B cell (primary cell): ENCODE measurements around the gene APLF. TPM values are rescaled to one million over a fixed set of nuclear protein-coding genes. Genes with fewer than 3 reads are reported as not detected.

Experiments
- ATAC-seq: fragments of 200-7000 bp; cut with Tn5 transposase; one replicate; pipeline ENCODE4 v1.10.0; 2021; ENCODE audit warnings: low read depth, mild to moderate bottlenecking, moderate number of reproducible peaks, moderate library complexity
- CTCF ChIA-PET: fragments of 350-600 bp; sonication (Branson Sonifier 250); formaldehyde crosslinking; loops from one replicate; lab custom pipeline; 2021; ENCODE audit warnings: antibody characterized with exemption, inconsistent platforms; lab: Charles Lee
- POLR2A ChIA-PET: fragments of 350-600 bp; sonication (Branson Sonifier 250); formaldehyde crosslinking; loops from one replicate; lab custom pipeline; 2021; ENCODE audit warnings: antibody characterized with exemption; lab: Charles Lee
- DNase-seq: peaks from one replicate; pipeline ENCODE4 v3.0.0; 2013
- H2AFZ ChIP-seq: 2 replicates; pipeline ENCODE4 v1.6.1; 2012; ENCODE audit warnings: mild to moderate bottlenecking, low read depth, low read length; ENCODE audit not compliant: insufficient read depth, poor library complexity, severe bottlenecking
- H3K27ac ChIP-seq, 2 donors: 1 replicate in 1 of 2; 2 replicates in 1 of 2; pipeline ENCODE4 v1.5.1; 2012 to 2013; ENCODE audit warnings: low read length in 2 of 2, mild to moderate bottlenecking in 2 of 2, moderate library complexity in 1 of 2
- H3K27me3 ChIP-seq, 4 experiments: fragments of 200-600 bp in 1 of 4; sonication (generic) in 1 of 4; replicated peaks in 1 of 4; 1 replicate in 2 of 4; 2 replicates in 2 of 4; pipeline versions ENCODE4 v1.6.1 to v1.7.0; 2013 to 2016; ENCODE audit warnings: low read length in 3 of 4, mild to moderate bottlenecking in 2 of 4, mixed read lengths in 1 of 4, moderate library complexity in 1 of 4; ENCODE audit not compliant: insufficient read depth in 4 of 4, control insufficient read depth in 3 of 4; ENCODE audit errors: control extremely low read depth in 1 of 4
- H3K36me3 ChIP-seq, 2 experiments: replicated peaks in 1 of 2; 1 replicate in 1 of 2; 2 replicates in 1 of 2; pipeline versions ENCODE4 v1.6.1 to v1.7.1; 2013; ENCODE audit warnings: low read length in 1 of 2; ENCODE audit not compliant: insufficient read depth in 2 of 2, control insufficient read depth in 1 of 2; ENCODE audit errors: control extremely low read depth in 1 of 2, extremely low read depth in 1 of 2
- H3K4me1 ChIP-seq, 2 donors: fragments of 200-600 bp in 1 of 2; sonication (generic) in 1 of 2; 1 replicate in 1 of 2; 2 replicates in 1 of 2; pipeline versions ENCODE4 v1.5.1 to v1.6.1; 2013 to 2017; ENCODE audit warnings: low read length in 2 of 2; ENCODE audit not compliant: control insufficient read depth in 2 of 2, insufficient read depth in 2 of 2
- H3K4me2 ChIP-seq: replicated peaks from 2 replicates; pipeline ENCODE3; 2012; ENCODE audit warnings: mild to moderate bottlenecking, low read depth, low read length; ENCODE audit not compliant: poor library complexity, severe bottlenecking
- H3K4me3 ChIP-seq, 5 experiments: fragments of 200-600 bp in 1 of 5; sonication (generic) in 1 of 5; 1 replicate in 3 of 5; 2 replicates in 2 of 5; pipeline versions ENCODE4 v1.5.1 to v1.7.0; 2011 to 2016; ENCODE audit warnings: low read length in 4 of 5, mild to moderate bottlenecking in 4 of 5, low read depth in 2 of 5, control low read depth in 1 of 5, moderate library complexity in 1 of 5; ENCODE audit not compliant: insufficient read depth in 1 of 5; ENCODE audit errors: control extremely low read depth in 1 of 5, extremely low read depth in 1 of 5
- H3K79me2 ChIP-seq: fragments of 200-600 bp; sonication (generic); one replicate; pipeline ENCODE4 v1.6.0; 2016; ENCODE audit warnings: low read length; ENCODE audit not compliant: control insufficient read depth, insufficient read depth
- H3K9ac ChIP-seq: fragments of 200-600 bp; sonication (generic); 2 replicates; pipeline ENCODE4 v1.6.1; 2017; ENCODE audit warnings: mild to moderate bottlenecking, low read length, moderate library complexity
- H3K9me3 ChIP-seq, 3 donors: one replicate each; pipeline versions ENCODE4 v1.6.1 to v1.7.1; 2013; ENCODE audit warnings: low read length in 2 of 3; ENCODE audit not compliant: control insufficient read depth in 2 of 3, insufficient read depth in 1 of 3; ENCODE audit errors: control extremely low read depth in 1 of 3
- H4K20me1 ChIP-seq: 2 replicates; pipeline ENCODE4 v1.6.0; 2012; ENCODE audit warnings: mild to moderate bottlenecking, low read length; ENCODE audit not compliant: insufficient read depth, control insufficient read depth, poor library complexity, severe bottlenecking
- H3K27ac Mint-ChIP-seq: one replicate; pipeline ENCODE4 v1.8.0; 2021; ENCODE audit warnings: mixed read lengths
- H3K27me3 Mint-ChIP-seq: one replicate; pipeline ENCODE4 v1.8.0; 2021; ENCODE audit warnings: mixed read lengths
- H3K4me1 Mint-ChIP-seq: one replicate; pipeline ENCODE4 v1.8.0; 2021; ENCODE audit warnings: mixed read lengths
- H3K4me3 Mint-ChIP-seq: one replicate; pipeline ENCODE4 v1.8.0; 2021; ENCODE audit warnings: mixed read lengths
- H3K9me3 Mint-ChIP-seq: one replicate; pipeline ENCODE4 v1.8.0; 2022; ENCODE audit warnings: mixed read lengths; ENCODE audit not compliant: insufficient read depth
- EZH2 ChIP-seq: IDR thresholded peaks from 2 replicates; pipeline ENCODE4 v1.6.1; 2012; ENCODE audit warnings: borderline replicate concordance, low read depth, mild to moderate bottlenecking, moderate library complexity, low read length; ENCODE audit not compliant: insufficient read depth, poor library complexity, severe bottlenecking
- WGBS: methylation state at CpG from one replicate; pipeline ENCODE4 v1.1.5; 2013; ENCODE audit warnings: missing lambda C conversion rate; ENCODE audit not compliant: insufficient coverage; 5-methylcytosine and 5-hydroxymethylcytosine counted together
- intact Hi-C: fragments of 100-400 bp; cut with micrococcal nuclease; formaldehyde crosslinking; loops from one replicate; pipeline ENCODE4 v1.10.0; 2022
- polyA plus RNA-seq: library from polyadenylated mRNA; depleted of rRNA; stranded (reverse); fragments of >200 nt; gene quantifications from 2 replicates; pipeline ENCODE4 v1.2.3, GENCODE V29; 2012
- total RNA-seq, 2 donors: library from RNA; stranded (reverse); fragments of 120-200 nt in 1 of 2; gene quantifications; 1 replicate in 1 of 2; 2 replicates in 1 of 2; pipeline versions ENCODE4 v1.2.3 to v1.2.4, GENCODE V29; 2013 to 2022
- TF ChIP-seq, protein P1 (sequence below): fragments of 200-600 bp; IDR thresholded peaks from one replicate; pipeline ENCODE4 v1.8.0; 2022; ENCODE audit warnings: antibody characterized with exemption, mild to moderate bottlenecking

APLF gene
- total and polyA plus RNA-seq, 2 donors (not counting 1 experiment from before 2014, with no cell fraction given) = 1.3 to 6.3 TPM

- POLR2A ChIA-PET = no interaction called here
Observed at GRCh38 chr2:68512966-68513365, 45.6 kb downstream of the APLF start.

DNA sequence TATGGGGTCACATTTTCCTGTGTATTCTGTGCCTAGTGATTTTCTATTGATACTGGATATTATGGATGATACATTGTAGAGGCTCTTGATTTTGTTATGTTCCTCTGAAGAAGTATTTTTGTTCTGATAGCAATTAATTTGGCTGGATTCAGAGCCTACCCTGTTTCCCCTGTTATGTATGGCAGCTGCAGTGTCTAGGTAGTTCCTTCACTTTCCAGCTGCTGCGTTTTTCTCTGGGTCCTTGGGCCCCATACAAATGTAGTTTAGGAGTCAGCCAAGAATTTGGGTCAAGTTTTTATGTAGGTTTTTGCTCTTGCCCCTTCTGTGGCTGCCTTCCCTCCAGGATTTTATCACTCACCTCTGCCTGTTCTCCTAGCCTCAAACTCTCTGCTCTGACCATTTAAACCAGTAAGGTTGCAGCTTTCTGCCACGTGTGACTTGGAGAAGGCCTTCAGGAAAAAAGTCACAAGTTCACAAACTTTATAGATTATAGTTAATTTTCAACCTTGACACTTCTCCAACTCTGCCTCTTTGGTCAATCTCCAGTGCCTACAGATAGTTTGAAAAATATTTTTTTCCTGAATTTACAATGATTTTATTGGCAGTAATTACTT lies 47.0 kb downstream of the APLF start:
- Mint-ChIP-seq H3K27me3 (no peaks in the 10 kb centered on the region), H3K27ac (no peak overlapping the region), H3K4me1 (no peaks in the 10 kb centered on the region), H3K9me3 (peaks cover 7% of the 10 kb centered on the region), H3K4me3 (no peak overlapping the region)
- no peak overlapping the region for H3K9ac ChIP-seq
- no peak overlapping the region for H3K4me3 ChIP-seq
- no peak overlapping the region for H2AFZ ChIP-seq
- DNase-seq (no peak), ATAC-seq (no peak)
- H3K9me3 ChIP-seq = no peaks in the 10 kb centered on the region
- 100% methylated on average over 1 of the region's 2 CpGs for WGBS
- no peaks in the 10 kb centered on the region for H3K36me3 ChIP-seq
- no peak overlapping the region for H3K27ac ChIP-seq
- H3K27me3 ChIP-seq = no peaks in the 10 kb centered on the region
- H3K79me2 ChIP-seq = no peaks in the 10 kb centered on the region
- POLR2A ChIA-PET = no interaction called here
- TF ChIP-seq, protein P1, sequence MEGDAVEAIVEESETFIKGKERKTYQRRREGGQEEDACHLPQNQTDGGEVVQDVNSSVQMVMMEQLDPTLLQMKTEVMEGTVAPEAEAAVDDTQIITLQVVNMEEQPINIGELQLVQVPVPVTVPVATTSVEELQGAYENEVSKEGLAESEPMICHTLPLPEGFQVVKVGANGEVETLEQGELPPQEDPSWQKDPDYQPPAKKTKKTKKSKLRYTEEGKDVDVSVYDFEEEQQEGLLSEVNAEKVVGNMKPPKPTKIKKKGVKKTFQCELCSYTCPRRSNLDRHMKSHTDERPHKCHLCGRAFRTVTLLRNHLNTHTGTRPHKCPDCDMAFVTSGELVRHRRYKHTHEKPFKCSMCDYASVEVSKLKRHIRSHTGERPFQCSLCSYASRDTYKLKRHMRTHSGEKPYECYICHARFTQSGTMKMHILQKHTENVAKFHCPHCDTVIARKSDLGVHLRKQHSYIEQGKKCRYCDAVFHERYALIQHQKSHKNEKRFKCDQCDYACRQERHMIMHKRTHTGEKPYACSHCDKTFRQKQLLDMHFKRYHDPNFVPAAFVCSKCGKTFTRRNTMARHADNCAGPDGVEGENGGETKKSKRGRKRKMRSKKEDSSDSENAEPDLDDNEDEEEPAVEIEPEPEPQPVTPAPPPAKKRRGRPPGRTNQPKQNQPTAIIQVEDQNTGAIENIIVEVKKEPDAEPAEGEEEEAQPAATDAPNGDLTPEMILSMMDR = no peak
- no peak for TF ChIP-seq EZH2
- H3K4me2 ChIP-seq = no peak overlapping the region
- H3K4me1 ChIP-seq = no peaks in the 10 kb centered on the region
- CTCF ChIA-PET = no interaction called here
- intact Hi-C loops = no loop called here
- no peaks in the 10 kb centered on the region for H4K20me1 ChIP-seq

More at GRCh38 chr2:68512966-68513365, 45.6 kb downstream of the APLF start:
- Mint-ChIP-seq H3K4me3 (no peak overlapping the region), H3K4me1 (no peaks in the 10 kb centered on the region), H3K27me3 (no peaks in the 10 kb centered on the region), H3K27ac (no peak overlapping the region), H3K9me3 (peaks cover 11% of the 10 kb centered on the region)
- Histone ChIP-seq H3K36me3 (no peaks in the 10 kb centered on the region), H3K4me3 (no peak overlapping the region), H3K27ac (no peak overlapping the region), H3K4me2 (no peak overlapping the region), H2AFZ (no peak overlapping the region), H3K4me1 (no peaks in the 10 kb centered on the region), H4K20me1 (no peaks in the 10 kb centered on the region), H3K9ac (no peak overlapping the region), H3K27me3 (no peaks in the 10 kb centered on the region), H3K79me2 (no peaks in the 10 kb centered on the region), H3K9me3 (no peaks in the 10 kb centered on the region)
- intact Hi-C loops = no loop called here
- no peak for TF ChIP-seq EZH2
- TF ChIP-seq, protein P1 = no peak
- no CpG with 5 or more reads among the region's 1 CpG for WGBS
- CTCF ChIA-PET = no interaction called here
- DNase-seq = no peak
- ATAC-seq = no peak
